IPS-18a (cell line): ENCODE results near the gene SLC25A13.
"Not testable (repeated sequence)": the region's sequence is repeated elsewhere in the genome, so short reads cannot be mapped to it uniquely, and the experiment has no call there.

ENCODE experiments used
- H3K27ac ChIP-seq: one replicate; pipeline ENCODE4 v1.5.1; 2013; ENCODE audit warnings: low read length
- H3K27me3 ChIP-seq: one replicate; pipeline ENCODE4 v1.6.1; 2013; ENCODE audit warnings: mild to moderate bottlenecking, low read length; ENCODE audit not compliant: control insufficient read depth, insufficient read depth
- H3K36me3 ChIP-seq: one replicate; pipeline ENCODE4 v1.6.1; 2013; ENCODE audit warnings: low read depth, low read length; ENCODE audit not compliant: control insufficient read depth
- H3K4me1 ChIP-seq: one replicate; pipeline ENCODE4 v1.6.1; 2013; ENCODE audit warnings: low read depth, low read length; ENCODE audit not compliant: control insufficient read depth
- H3K4me3 ChIP-seq: one replicate; pipeline ENCODE4 v1.5.1; 2013; ENCODE audit warnings: low read length
- H3K9ac ChIP-seq: one replicate; pipeline ENCODE4 v1.6.1; 2013; ENCODE audit warnings: mild to moderate bottlenecking, low read length, moderate library complexity
- H3K9me3 ChIP-seq: one replicate; pipeline ENCODE4 v1.6.1; 2013; ENCODE audit warnings: low read depth, low read length; ENCODE audit not compliant: control insufficient read depth

The SLC25A13 gene

GRCh38 chr7:96179341-96179740 lies 142.6 kb downstream of the SLC25A13 start:
- Histone ChIP-seq H3K36me3 (peaks cover 8% of the 10 kb centered on the region), H3K4me3 (no peak overlapping the region), H3K27ac (no peak overlapping the region), H3K9me3 (no peaks in the 10 kb centered on the region), H3K4me1 (peaks cover 34% of the 10 kb centered on the region), H3K9ac (no peak overlapping the region), H3K27me3 (no peaks in the 10 kb centered on the region)

- Histone ChIP-seq H3K4me1 (peaks cover 37% of the 10 kb centered on the region), H3K27ac (no peak overlapping the region), H3K36me3 (peaks cover 3% of the 10 kb centered on the region), H3K9me3 (no peaks in the 10 kb centered on the region), H3K27me3 (no peaks in the 10 kb centered on the region), H3K4me3 (no peak overlapping the region), H3K9ac (no peak overlapping the region)
Measured at GRCh38 chr7:96178581-96178980, 143.3 kb downstream of the SLC25A13 start.

- no peaks in the 10 kb centered on the region for H3K27me3 ChIP-seq
Measured at GRCh38 chr7:96177353-96177752, 144.5 kb downstream of the SLC25A13 start.

GRCh38 chr7:96174812-96175211 lies 147.1 kb downstream of the SLC25A13 start:
- Histone ChIP-seq H3K27ac (no peak overlapping the region), H3K4me1 (peaks cover 13% of the 10 kb centered on the region), H3K9me3 (no peaks in the 10 kb centered on the region), H3K36me3 (peaks cover 7% of the 10 kb centered on the region), H3K4me3 (no peak overlapping the region), H3K27me3 (no peaks in the 10 kb centered on the region), H3K9ac (no peak overlapping the region)

More at GRCh38 chr7:96177353-96177752, 144.5 kb downstream of the SLC25A13 start:
- no peak overlapping the region for H3K9ac ChIP-seq
- no peak overlapping the region for H3K4me3 ChIP-seq
- peaks cover 25% of the 10 kb centered on the region for H3K4me1 ChIP-seq
- H3K27ac ChIP-seq: no peak overlapping the region
- no peaks in the 10 kb centered on the region for H3K36me3 ChIP-seq
- H3K9me3 ChIP-seq: no peaks in the 10 kb centered on the region

GRCh38 chr7:96173781-96174180 lies 148.1 kb downstream of the SLC25A13 start:
- H3K4me1 ChIP-seq: peaks cover 9% of the 10 kb centered on the region
- H3K9me3 ChIP-seq: no peaks in the 10 kb centered on the region
- H3K27me3 ChIP-seq: no peaks in the 10 kb centered on the region
- H3K36me3 ChIP-seq: peaks cover 13% of the 10 kb centered on the region
- no peak overlapping the region for H3K4me3 ChIP-seq
- H3K27ac ChIP-seq: no peak overlapping the region
- no peak overlapping the region for H3K9ac ChIP-seq

GRCh38 chr7:96169439-96169838 lies 152.5 kb downstream of the SLC25A13 start:
- no peak overlapping the region for H3K4me3 ChIP-seq
- peaks cover 8% of the 10 kb centered on the region for H3K4me1 ChIP-seq
- no peaks in the 10 kb centered on the region for H3K9me3 ChIP-seq
- H3K9ac ChIP-seq: no peak overlapping the region
- no peaks in the 10 kb centered on the region for H3K27me3 ChIP-seq
- H3K27ac ChIP-seq: no peak overlapping the region
- peaks cover 17% of the 10 kb centered on the region for H3K36me3 ChIP-seq

GRCh38 chr7:96167424-96167823 lies 154.5 kb downstream of the SLC25A13 start:
- Histone ChIP-seq H3K27ac (no peak overlapping the region), H3K27me3 (no peaks in the 10 kb centered on the region), H3K9ac (no peak overlapping the region), H3K4me3 (no peak overlapping the region), H3K9me3 (no peaks in the 10 kb centered on the region), H3K36me3 (peaks cover 17% of the 10 kb centered on the region), H3K4me1 (peaks cover 3% of the 10 kb centered on the region)

- Histone ChIP-seq H3K36me3 (peaks cover 4% of the 10 kb centered on the region), H3K27me3 (no peaks in the 10 kb centered on the region)
Measured at GRCh38 chr7:96161897-96162296, 160.0 kb downstream of the SLC25A13 start.

GRCh38 chr7:96157856-96158255 lies 164.0 kb downstream of the SLC25A13 start:
- no peaks in the 10 kb centered on the region for H3K36me3 ChIP-seq
- H3K27me3 ChIP-seq: no peaks in the 10 kb centered on the region

More at GRCh38 chr7:96161897-96162296, 160.0 kb downstream of the SLC25A13 start:
- Histone ChIP-seq H3K9ac (no peak overlapping the region), H3K9me3 (no peaks in the 10 kb centered on the region), H3K4me3 (no peak overlapping the region), H3K4me1 (no peaks in the 10 kb centered on the region), H3K27ac (no peak overlapping the region)

GRCh38 chr7:96154506-96154905 lies 167.4 kb downstream of the SLC25A13 start:
- not testable (repeated sequence) for H3K36me3 ChIP-seq, H3K4me1 ChIP-seq, H3K27me3 ChIP-seq, H3K4me3 ChIP-seq, H3K9me3 ChIP-seq, H3K9ac ChIP-seq, H3K27ac ChIP-seq

More at GRCh38 chr7:96157856-96158255, 164.0 kb downstream of the SLC25A13 start:
- Histone ChIP-seq H3K9ac (no peak overlapping the region), H3K4me1 (no peaks in the 10 kb centered on the region), H3K27ac (no peak overlapping the region), H3K9me3 (no peaks in the 10 kb centered on the region), H3K4me3 (no peak overlapping the region)

- Histone ChIP-seq H3K9me3 (no peaks in the 10 kb centered on the region), H3K4me1 (no peaks in the 10 kb centered on the region), H3K9ac (no peak overlapping the region), H3K4me3 (no peak overlapping the region), H3K27ac (no peak overlapping the region), H3K27me3 (peaks cover 22% of the 10 kb centered on the region), H3K36me3 (no peaks in the 10 kb centered on the region)
Measured at GRCh38 chr7:96152706-96153105, 169.2 kb downstream of the SLC25A13 start.

- H3K4me1 ChIP-seq: no peaks in the 10 kb centered on the region
- no peaks in the 10 kb centered on the region for H3K36me3 ChIP-seq
- H3K27ac ChIP-seq: no peak overlapping the region
- peaks cover 30% of the 10 kb centered on the region for H3K27me3 ChIP-seq
- H3K9me3 ChIP-seq: no peaks in the 10 kb centered on the region
- no peak overlapping the region for H3K9ac ChIP-seq
- no peak overlapping the region for H3K4me3 ChIP-seq
Measured at GRCh38 chr7:96151889-96152288, 170.0 kb downstream of the SLC25A13 start.
